Measurements from ENCODE around the gene CDKN2B.
A peak's percentile ranks its signal among the peaks of the same experiment; 100 is the strongest.

Gene CDKN2B

GRCh38 chr9:22044583-22044982, 35.5 kb upstream of the CDKN2B start:
- no peak overlapping the region for H3K4me3 ChIP-seq (ENCODE audit: low read depth, low read length)
- in situ Hi-C loops (cut with HindIII; ENCODE audit: low sequenced_read_pairs), result loop anchor here (25.0 kb wide), 1 partner anchor 193 kb away; no protein-coding TSS in a partner anchor
- TF ChIP-seq CTCF (IDR thresholded peaks at IDR 0.05; ENCODE audit: low read depth, low read length, missing control alignments), result no peak
- peak; percentile 60 for DNase-seq (ENCODE audit: low read depth)

GRCh38 chr9:22043928-22044327, 34.8 kb upstream of the CDKN2B start:
- DNase-seq (ENCODE audit: low read depth), result no peak
- in situ Hi-C loops (cut with HindIII; ENCODE audit: low sequenced_read_pairs), result loop anchor here (25.0 kb wide), 1 partner anchor 193 kb away; no protein-coding TSS in a partner anchor
- TF ChIP-seq CTCF (IDR thresholded peaks at IDR 0.05; ENCODE audit: low read depth, low read length, missing control alignments), result no peak
- no peak overlapping the region for H3K4me3 ChIP-seq (ENCODE audit: low read depth, low read length)

- in situ Hi-C loops (cut with HindIII; ENCODE audit: low sequenced_read_pairs), result loop anchor here (25.0 kb wide), 1 partner anchor 196 kb away; no protein-coding TSS in a partner anchor
- TF ChIP-seq CTCF (IDR thresholded peaks at IDR 0.05; ENCODE audit: low read depth, low read length, missing control alignments), result no peak
- no peak for DNase-seq (ENCODE audit: low read depth)
Measured at GRCh38 chr9:22041775-22042174, 32.7 kb upstream of the CDKN2B start.

GRCh38 chr9:22041344-22041743, 32.2 kb upstream of the CDKN2B start:
- DNase-seq (ENCODE audit: low read depth), result no peak

More at GRCh38 chr9:22041775-22042174, 32.7 kb upstream of the CDKN2B start:
- H3K4me3 ChIP-seq (ENCODE audit: low read depth, low read length), result no peak overlapping the region

GRCh38 chr9:22040760-22041159, 31.7 kb upstream of the CDKN2B start:
- DNase-seq (ENCODE audit: low read depth), result no peak
- in situ Hi-C loops (cut with HindIII; ENCODE audit: low sequenced_read_pairs), result loop anchor here (25.0 kb wide), 1 partner anchor 197 kb away; no protein-coding TSS in a partner anchor
- no peak overlapping the region for H3K4me3 ChIP-seq (ENCODE audit: low read depth, low read length)
- TF ChIP-seq CTCF (IDR thresholded peaks at IDR 0.05; ENCODE audit: low read depth, low read length, missing control alignments), result no peak

More at GRCh38 chr9:22041344-22041743, 32.2 kb upstream of the CDKN2B start:
- no peak overlapping the region for H3K4me3 ChIP-seq (ENCODE audit: low read depth, low read length)
- in situ Hi-C loops (cut with HindIII; ENCODE audit: low sequenced_read_pairs), result loop anchor here (25.0 kb wide), 1 partner anchor 196 kb away; no protein-coding TSS in a partner anchor
- TF ChIP-seq CTCF (IDR thresholded peaks at IDR 0.05; ENCODE audit: low read depth, low read length, missing control alignments), result no peak

GRCh38 chr9:22039258-22039657, 30.2 kb upstream of the CDKN2B start:
- no peak for TF ChIP-seq CTCF (IDR thresholded peaks at IDR 0.05; ENCODE audit: low read depth, low read length, missing control alignments)
- no peak overlapping the region for H3K4me3 ChIP-seq (ENCODE audit: low read depth, low read length)
- in situ Hi-C loops (cut with HindIII; ENCODE audit: low sequenced_read_pairs), result loop anchor here (25.0 kb wide), 1 partner anchor 198 kb away; no protein-coding TSS in a partner anchor
- DNase-seq (ENCODE audit: low read depth), result no peak

Measured in astrocyte of the cerebellum (primary cell).